Breast epithelium (tissue), 3 donors: ENCODE data around the gene SSX2IP.

ENCODE experiments used
- POLR2A ChIP-seq: fragments of 450-650 bp; IDR thresholded peaks from one replicate; pipeline ENCODE4 v1.6.1; 2016; ENCODE audit warnings: antibody characterized with exemption, mild to moderate bottlenecking, moderate library complexity
- POLR2AphosphoS5 ChIP-seq, 3 donors: sonication (generic); formaldehyde crosslinking; IDR thresholded peaks; one replicate each; pipeline ENCODE4 v1.6.1; 2017; ENCODE audit warnings: antibody characterized with exemption in 3 of 3
- TF ChIP-seq, protein P1 (sequence below), 3 donors: fragments of 450-650 bp; IDR thresholded peaks; one replicate each; pipeline ENCODE4 v1.5.1; 2016 to 2017; ENCODE audit warnings: antibody characterized with exemption in 3 of 3, mild to moderate bottlenecking in 3 of 3, moderate library complexity in 3 of 3

DNA sequence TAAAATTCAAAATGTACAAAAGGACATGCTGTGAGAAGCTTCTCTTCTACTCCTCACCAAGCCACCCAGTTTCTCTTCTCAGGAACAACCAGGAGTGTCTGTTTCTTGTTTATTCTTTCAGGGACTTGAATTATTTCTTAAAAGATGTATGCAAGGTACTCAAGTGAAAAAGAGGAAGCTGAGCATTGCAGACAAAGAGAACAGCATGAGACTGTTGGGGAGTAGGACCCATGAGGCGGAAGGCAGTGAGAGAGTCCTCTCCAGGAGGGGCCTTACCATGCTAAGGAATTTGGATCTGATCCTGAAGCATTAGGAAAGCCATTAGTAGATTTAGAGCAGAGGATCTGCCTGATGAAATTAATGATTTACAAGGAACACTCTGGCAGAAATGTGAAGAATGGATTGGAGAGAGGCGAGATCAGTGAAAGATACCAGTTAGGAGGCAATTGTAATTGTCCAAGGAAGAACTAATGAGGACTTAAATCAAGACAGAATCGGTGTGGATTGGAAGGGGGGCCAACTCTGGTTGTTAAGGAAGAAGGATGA lies 14.7 kb upstream of the SSX2IP start:
- TF ChIP-seq, protein P1, sequence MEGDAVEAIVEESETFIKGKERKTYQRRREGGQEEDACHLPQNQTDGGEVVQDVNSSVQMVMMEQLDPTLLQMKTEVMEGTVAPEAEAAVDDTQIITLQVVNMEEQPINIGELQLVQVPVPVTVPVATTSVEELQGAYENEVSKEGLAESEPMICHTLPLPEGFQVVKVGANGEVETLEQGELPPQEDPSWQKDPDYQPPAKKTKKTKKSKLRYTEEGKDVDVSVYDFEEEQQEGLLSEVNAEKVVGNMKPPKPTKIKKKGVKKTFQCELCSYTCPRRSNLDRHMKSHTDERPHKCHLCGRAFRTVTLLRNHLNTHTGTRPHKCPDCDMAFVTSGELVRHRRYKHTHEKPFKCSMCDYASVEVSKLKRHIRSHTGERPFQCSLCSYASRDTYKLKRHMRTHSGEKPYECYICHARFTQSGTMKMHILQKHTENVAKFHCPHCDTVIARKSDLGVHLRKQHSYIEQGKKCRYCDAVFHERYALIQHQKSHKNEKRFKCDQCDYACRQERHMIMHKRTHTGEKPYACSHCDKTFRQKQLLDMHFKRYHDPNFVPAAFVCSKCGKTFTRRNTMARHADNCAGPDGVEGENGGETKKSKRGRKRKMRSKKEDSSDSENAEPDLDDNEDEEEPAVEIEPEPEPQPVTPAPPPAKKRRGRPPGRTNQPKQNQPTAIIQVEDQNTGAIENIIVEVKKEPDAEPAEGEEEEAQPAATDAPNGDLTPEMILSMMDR (IDR thresholded peaks at IDR 0.05): no peak
- no peak for TF ChIP-seq POLR2A
- TF ChIP-seq POLR2AphosphoS5 (IDR thresholded peaks at IDR 0.05): no peak
